Mucosa of descending colon (tissue), 3 donors: ENCODE results near the gene NAAA. TPM values are rescaled to one million over a fixed set of nuclear protein-coding genes. Genes with fewer than 3 reads are reported as not detected.
A peak's percentile ranks its signal among the peaks of the same experiment; 100 is the strongest.

Experiments
- ATAC-seq: fragments of 200-7000 bp; cut with Tn5 transposase; one replicate; pipeline ENCODE4 v1.9.1; 2020; ENCODE audit warnings: mild to moderate bottlenecking, moderate library complexity
- DNase-seq, 3 donors: peaks; one replicate each; pipeline ENCODE4 v3.0.0-alpha.2; 2020
- H3K36me3 ChIP-seq: fragments of 200-600 bp; one replicate; pipeline ENCODE4 v1.8.0; 2021; ENCODE audit warnings: low read depth, mild to moderate bottlenecking
- H3K4me1 ChIP-seq: fragments of 200-600 bp; one replicate; pipeline ENCODE4 v1.8.0; 2021; ENCODE audit warnings: low read depth, mild to moderate bottlenecking
- H3K4me3 ChIP-seq: fragments of 200-600 bp; one replicate; pipeline ENCODE4 v1.8.0; 2021; ENCODE audit warnings: mild to moderate bottlenecking
- H3K9me3 ChIP-seq: fragments of 200-600 bp; one replicate; pipeline ENCODE4 v1.8.0; 2021; ENCODE audit warnings: mild to moderate bottlenecking
- CTCF ChIP-seq: fragments of 200-600 bp; IDR thresholded peaks from one replicate; pipeline ENCODE4 v1.8.0; 2022; ENCODE audit warnings: antibody characterized with exemption, mild to moderate bottlenecking
- intact Hi-C, 2 donors: fragments of 100-400 bp; cut with DNase I in 1 of 2; cut with micrococcal nuclease in 1 of 2; formaldehyde crosslinking; loops; one replicate each; pipeline versions ENCODE4 v1.11.0 to v1.11.1; 2022; cut with DNase I, micrococcal nuclease
- total RNA-seq, 3 donors: library from RNA; stranded (reverse); fragmentation: NEBNext Ultra II Directional in 2 of 3; extraction: Animal tissue kit (Norgen Biotek cat#: 25700) in 2 of 3; gene quantifications; one replicate each; pipeline versions ENCODE4 v1.2.1 to v1.2.4, GENCODE V29; 2021 to 2023
- donor health status: DM: no; HTN: no; CAD: no; lungs with moderate emphysema.
- donor health status: DM: no; HTN: no; CAD: no.
- donor health status: DM: no; HTN: yes; CAD: no.

NAAA gene
- total RNA-seq, 3 donors from 2014 or later: 101 to 226 (median 163) TPM

- Histone ChIP-seq H3K4me1 (no peaks in the 10 kb centered on the region), H3K36me3 (no peaks in the 10 kb centered on the region), H3K9me3 (no peaks in the 10 kb centered on the region), H3K4me3 (no peak within 1 kb of the TSS)
- intact Hi-C loops: no loop called here
- ATAC-seq (no peak), DNase-seq (no peak)
- TF ChIP-seq CTCF: no peak
These were observed 38.5 kb downstream of the NAAA start, which contains the start of gene PPEF2 for GRCh38 chr4:75902352-75902751. PPEF2 (minus strand) TSS chr4:75902452; CDS start chr4:75896325, 6,127 bp downstream.

GRCh38 chr4:75898536-75898935 lies 42.3 kb downstream of the NAAA start:
- no peaks in the 10 kb centered on the region for H3K36me3 ChIP-seq
- no peak for DNase-seq
- H3K9me3 ChIP-seq: no peaks in the 10 kb centered on the region
- H3K4me3 ChIP-seq: no peak overlapping the region
- intact Hi-C loops: loop anchor here in 1 of 2 donors (10.0 kb wide), 1 partner anchor 166 kb away; no protein-coding TSS in a partner anchor
- ATAC-seq: no peak
- no peak for TF ChIP-seq CTCF
- no peaks in the 10 kb centered on the region for H3K4me1 ChIP-seq

GRCh38 chr4:75895744-75896314 lies 45.0 kb downstream of the NAAA start:
- TF ChIP-seq CTCF: no peak
- Histone ChIP-seq H3K4me3 (no peak overlapping the region), H3K36me3 (no peaks in the 10 kb centered on the region), H3K9me3 (no peaks in the 10 kb centered on the region), H3K4me1 (no peaks in the 10 kb centered on the region)
- DNase-seq: peak in 1 of 3 donors; percentile 29
- peak; percentile 92 for ATAC-seq
- intact Hi-C loops: loop anchor here in 1 of 2 donors (10.0 kb wide), 1 partner anchor 169 kb away; no protein-coding TSS in a partner anchor

- H3K4me1 ChIP-seq: no peaks in the 10 kb centered on the region
- ATAC-seq (peak; percentile 35), DNase-seq (no peak)
- no peak for TF ChIP-seq CTCF
- intact Hi-C loops: loop anchor here in 1 of 2 donors (10.0 kb wide), 1 partner anchor 172 kb away; no protein-coding TSS in a partner anchor
- H3K4me3 ChIP-seq: no peak overlapping the region
- H3K36me3 ChIP-seq: no peaks in the 10 kb centered on the region
- H3K9me3 ChIP-seq: no peaks in the 10 kb centered on the region
These were observed 48.3 kb downstream of the NAAA start for GRCh38 chr4:75892508-75892907.

GRCh38 chr4:75891611-75892010 lies 49.2 kb downstream of the NAAA start:
- intact Hi-C loops: loop anchor here in 1 of 2 donors (10.0 kb wide), 1 partner anchor 173 kb away; no protein-coding TSS in a partner anchor
- Histone ChIP-seq H3K4me3 (no peak overlapping the region), H3K36me3 (no peaks in the 10 kb centered on the region), H3K4me1 (no peaks in the 10 kb centered on the region), H3K9me3 (no peaks in the 10 kb centered on the region)
- no peak for TF ChIP-seq CTCF
- ATAC-seq (no peak), DNase-seq (no peak)
